ENCODE results near the gene CCDC40. TPM values are rescaled to one million over a fixed set of nuclear protein-coding genes. Genes with fewer than 3 reads are reported as not detected.

The CCDC40 gene
- total and polyA plus RNA-seq, 2 of the 13 experiments (the other 11 are each of a cell fraction or from before 2014, with no cell fraction given): 4.1 to 5.5 TPM

GRCh38 chr17:80005360-80006338 lies 30.8 kb upstream of the CCDC40 start (continued):
- TF ChIP-seq GPN1 (CRISPR knock-in tag; IDR thresholded peaks at IDR 0.05; ENCODE audit: borderline replicate concordance) (no peak), PAF1 (CRISPR knock-in tag; IDR thresholded peaks at IDR 0.05) (no peak), FIP1L1 (IDR thresholded peaks at IDR 0.05; ENCODE audit: borderline replicate concordance, insufficient read depth, low read depth, low read length) (no peak), ZNF543 (CRISPR knock-in tag; IDR thresholded peaks at IDR 0.05) (no peak), ZNF317 (CRISPR knock-in tag; IDR thresholded peaks at IDR 0.05) (no peak), ZNF569 (CRISPR knock-in tag; IDR thresholded peaks at IDR 0.05; ENCODE audit: borderline replicate concordance) (no peak), U2AF1 (optimal IDR thresholded peaks at IDR 0.05; ENCODE audit: low read depth, low read length) (peak; percentile 36), ZKSCAN5 (CRISPR knock-in tag; IDR thresholded peaks at IDR 0.05) (no peak), MAF1 (CRISPR knock-in tag; IDR thresholded peaks at IDR 0.05; ENCODE audit: borderline replicate concordance) (no peak), TBL1XR1 (IDR thresholded peaks at IDR 0.05; ENCODE audit: borderline replicate concordance, low read length, partially characterized antibody) (no peak), ETV6 (CRISPR knock-in tag; conservative IDR thresholded peaks at IDR 0.05) (no peak; the same call in 1 of the 2 replicates), ZNF496 (CRISPR knock-in tag; IDR thresholded peaks at IDR 0.05; ENCODE audit: insufficient replicate concordance) (no peak), ZNF34 (CRISPR knock-in tag; IDR thresholded peaks at IDR 0.05; ENCODE audit: borderline replicate concordance) (no peak), ZFP41 (CRISPR knock-in tag; IDR thresholded peaks at IDR 0.05; ENCODE audit: borderline replicate concordance) (no peak), ZNF792 (CRISPR knock-in tag; IDR thresholded peaks at IDR 0.05) (no peak), ZNF737 (CRISPR knock-in tag; IDR thresholded peaks at IDR 0.05; ENCODE audit: borderline replicate concordance) (no peak), MED8 (CRISPR knock-in tag; IDR thresholded peaks at IDR 0.05; ENCODE audit: insufficient replicate concordance) (no peak), IKZF5 (CRISPR knock-in tag; IDR thresholded peaks at IDR 0.05) (no peak; the same call in 1 of the 2 replicates), ZFP62 (CRISPR knock-in tag; IDR thresholded peaks at IDR 0.05) (no peak), ZNF264 (CRISPR knock-in tag; IDR thresholded peaks at IDR 0.05) (no peak), ZNF460 (CRISPR knock-in tag; IDR thresholded peaks at IDR 0.05; ENCODE audit: borderline replicate concordance) (no peak), ZNF33A (CRISPR knock-in tag; IDR thresholded peaks at IDR 0.05; ENCODE audit: borderline replicate concordance) (no peak), ZC3H4 (CRISPR knock-in tag; IDR thresholded peaks at IDR 0.05; ENCODE audit: borderline replicate concordance) (no peak), CBFB (CRISPR knock-in tag; IDR thresholded peaks at IDR 0.05) (no peak), ZNF136 (CRISPR knock-in tag; IDR thresholded peaks at IDR 0.05; ENCODE audit: low read depth) (no peak), KMT2A (CRISPR knock-in tag; IDR thresholded peaks at IDR 0.05) (peak; percentile 65; the same call in 1 of the 2 replicates), SMARCE1 (IDR thresholded peaks at IDR 0.05; ENCODE audit: borderline replicate concordance) (no peak)
- TF ChIP-seq, protein P1, sequence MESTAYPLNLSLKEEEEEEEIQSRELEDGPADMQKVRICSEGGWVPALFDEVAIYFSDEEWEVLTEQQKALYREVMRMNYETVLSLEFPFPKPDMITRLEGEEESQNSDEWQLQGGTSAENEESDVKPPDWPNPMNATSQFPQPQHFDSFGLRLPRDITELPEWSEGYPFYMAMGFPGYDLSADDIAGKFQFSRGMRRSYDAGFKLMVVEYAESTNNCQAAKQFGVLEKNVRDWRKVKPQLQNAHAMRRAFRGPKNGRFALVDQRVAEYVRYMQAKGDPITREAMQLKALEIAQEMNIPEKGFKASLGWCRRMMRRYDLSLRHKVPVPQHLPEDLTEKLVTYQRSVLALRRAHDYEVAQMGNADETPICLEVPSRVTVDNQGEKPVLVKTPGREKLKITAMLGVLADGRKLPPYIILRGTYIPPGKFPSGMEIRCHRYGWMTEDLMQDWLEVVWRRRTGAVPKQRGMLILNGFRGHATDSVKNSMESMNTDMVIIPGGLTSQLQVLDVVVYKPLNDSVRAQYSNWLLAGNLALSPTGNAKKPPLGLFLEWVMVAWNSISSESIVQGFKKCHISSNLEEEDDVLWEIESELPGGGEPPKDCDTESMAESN (CRISPR knock-in tag; conservative IDR thresholded peaks at IDR 0.05): no peak
